Fibroblast of lung (primary cell): ENCODE results near the gene PACRG.

Source experiments
- CTCF ChIP-seq, 2 donors: IDR thresholded peaks in 1 of 2; conservative IDR thresholded peaks in 1 of 2; 1 replicate in 1 of 2; 2 replicates in 1 of 2; pipeline ENCODE4 v1.5.1; 2011 to 2012; ENCODE audit warnings: low read length in 2 of 2, control low read depth in 1 of 2, inconsistent platforms in 1 of 2, low read depth in 1 of 2, mild to moderate bottlenecking in 1 of 2
- EZH2 ChIP-seq: IDR thresholded peaks from 2 replicates; pipeline ENCODE4 v1.5.1; 2012; ENCODE audit warnings: low read length, control low read depth, mild to moderate bottlenecking; ENCODE audit errors: missing control alignments

GRCh38 chr6:163327165-163327880 lies 599.5 kb downstream of the PACRG start:
- no peak for TF ChIP-seq CTCF (conservative IDR thresholded peaks at IDR 0.05 in 1 of 2, IDR thresholded peaks at IDR 0.05 in 1 of 2; ENCODE audit: low read depth in 1 of 2, low read length in 2 of 2)
- TF ChIP-seq EZH2: no peak
